ENCODE results near the gene TPSD1. TPM values are rescaled to one million over a fixed set of nuclear protein-coding genes. Genes with fewer than 3 reads are reported as not detected.

The TPSD1 gene
- total and polyA plus RNA-seq, 2 donors (not counting 3 experiments of a cell fraction or from before 2014, with no cell fraction given) = not detected

DNA sequence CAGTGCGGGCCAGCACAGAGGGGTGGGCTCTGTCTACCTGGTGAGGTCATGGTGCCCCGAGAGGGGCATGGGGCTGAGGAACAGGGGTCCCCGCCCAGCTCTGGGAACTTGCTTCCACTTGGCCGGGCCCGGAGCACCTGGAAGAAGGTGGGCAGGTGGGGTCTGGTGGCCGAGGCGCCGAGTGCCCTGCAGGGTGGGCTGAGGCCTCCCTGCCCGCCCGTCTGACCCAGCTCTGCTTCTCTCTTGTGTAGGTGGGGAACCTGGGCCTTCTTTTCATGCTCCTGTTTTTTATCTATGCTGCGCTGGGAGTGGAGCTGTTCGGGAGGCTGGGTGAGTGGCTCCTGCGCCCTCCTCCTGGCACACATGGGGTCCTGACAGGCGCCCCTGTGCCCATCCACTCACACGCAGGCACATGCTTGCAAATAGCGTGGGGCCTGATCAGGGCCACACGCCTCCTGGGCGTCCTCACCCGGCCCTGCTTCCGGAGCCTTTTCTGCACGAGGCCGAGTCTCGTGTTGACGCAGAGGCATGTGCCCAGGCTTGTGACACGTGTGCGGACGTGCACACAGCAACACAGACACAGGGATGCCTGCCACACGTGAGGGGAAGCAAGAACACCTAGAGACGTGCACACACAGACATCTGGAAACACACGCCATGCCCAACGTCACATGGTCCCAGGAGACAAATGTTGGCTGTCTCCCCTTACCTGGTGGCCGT, 39.0 kb upstream of the TPSD1 start:
- no peaks in the 10 kb centered on the region for H3K36me3 ChIP-seq (ENCODE audit: control insufficient read depth in 2 of 2, extremely low read depth in 1 of 2, insufficient read depth in 2 of 2, low read length in 2 of 2)
- CTCF ChIA-PET = no interaction called here
- H3K27me3 ChIP-seq (ENCODE audit: control insufficient read depth in 2 of 2, insufficient read depth in 2 of 2, low read length in 2 of 2) = no peaks in the 10 kb centered on the region
- H3K4me3 ChIP-seq (replicated peaks in 1 of 3; ENCODE audit: insufficient read depth in 1 of 3, low read depth in 1 of 3, low read length in 3 of 3) = no peak overlapping the region
- no peaks in the 10 kb centered on the region for H4K20me1 ChIP-seq (replicated peaks; ENCODE audit: control insufficient read depth, extremely low read depth, insufficient read depth, low read length)
- no peak for TF ChIP-seq POLR2A (IDR thresholded peaks at IDR 0.05; ENCODE audit: low read depth, low read length)
- no peak for TF ChIP-seq POLR2AphosphoS5 (IDR thresholded peaks at IDR 0.05; ENCODE audit: insufficient read depth, low read depth, low read length)
- TF ChIP-seq MYC (IDR thresholded peaks at IDR 0.05; ENCODE audit: low read depth, low read length) = no peak
- TF ChIP-seq JUN (IDR thresholded peaks at IDR 0.05; ENCODE audit: borderline replicate concordance, insufficient read depth, insufficient read length, low read depth) = no peak
- no peak for TF ChIP-seq FOS (IDR thresholded peaks at IDR 0.05; ENCODE audit: borderline replicate concordance, insufficient read depth, low read length)
- TF ChIP-seq, protein P1, sequence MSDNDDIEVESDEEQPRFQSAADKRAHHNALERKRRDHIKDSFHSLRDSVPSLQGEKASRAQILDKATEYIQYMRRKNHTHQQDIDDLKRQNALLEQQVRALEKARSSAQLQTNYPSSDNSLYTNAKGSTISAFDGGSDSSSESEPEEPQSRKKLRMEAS (IDR thresholded peaks at IDR 0.05; ENCODE audit: insufficient read depth, insufficient read length) = no peak
- TF ChIP-seq, protein P2, sequence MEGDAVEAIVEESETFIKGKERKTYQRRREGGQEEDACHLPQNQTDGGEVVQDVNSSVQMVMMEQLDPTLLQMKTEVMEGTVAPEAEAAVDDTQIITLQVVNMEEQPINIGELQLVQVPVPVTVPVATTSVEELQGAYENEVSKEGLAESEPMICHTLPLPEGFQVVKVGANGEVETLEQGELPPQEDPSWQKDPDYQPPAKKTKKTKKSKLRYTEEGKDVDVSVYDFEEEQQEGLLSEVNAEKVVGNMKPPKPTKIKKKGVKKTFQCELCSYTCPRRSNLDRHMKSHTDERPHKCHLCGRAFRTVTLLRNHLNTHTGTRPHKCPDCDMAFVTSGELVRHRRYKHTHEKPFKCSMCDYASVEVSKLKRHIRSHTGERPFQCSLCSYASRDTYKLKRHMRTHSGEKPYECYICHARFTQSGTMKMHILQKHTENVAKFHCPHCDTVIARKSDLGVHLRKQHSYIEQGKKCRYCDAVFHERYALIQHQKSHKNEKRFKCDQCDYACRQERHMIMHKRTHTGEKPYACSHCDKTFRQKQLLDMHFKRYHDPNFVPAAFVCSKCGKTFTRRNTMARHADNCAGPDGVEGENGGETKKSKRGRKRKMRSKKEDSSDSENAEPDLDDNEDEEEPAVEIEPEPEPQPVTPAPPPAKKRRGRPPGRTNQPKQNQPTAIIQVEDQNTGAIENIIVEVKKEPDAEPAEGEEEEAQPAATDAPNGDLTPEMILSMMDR (IDR thresholded peaks at IDR 0.05; ENCODE audit: extremely low read depth in 1 of 2, insufficient read depth in 1 of 2, low read depth in 1 of 2, low read length in 2 of 2) = no peak
- TF ChIP-seq EZH2 (IDR thresholded peaks at IDR 0.05; ENCODE audit: borderline replicate concordance, low read depth, low read length, severe bottlenecking) = no peak
- TF ChIP-seq GATA2 (IDR thresholded peaks at IDR 0.05; ENCODE audit: insufficient read depth, insufficient read length, low read depth, low read length) = no peak
- H3K9me3 ChIP-seq (replicated peaks; ENCODE audit: control insufficient read depth, insufficient read depth, low read length) = no peaks in the 10 kb centered on the region
- H3K9ac ChIP-seq (replicated peaks; ENCODE audit: extremely low read depth, insufficient read depth, low read length) = no peak overlapping the region
- POLR2A ChIA-PET = no interaction called here
- no peak for DNase-seq (ENCODE audit: low read depth, low spot score)
- dilution Hi-C loops (cut with MboI; ENCODE audit: extremely low pct_ligation_motif_present, low sequenced_read_pairs) = no loop called here
- no peak overlapping the region for H3K4me2 ChIP-seq (ENCODE audit: insufficient read depth, low read length)
- no peak overlapping the region for H3K27ac ChIP-seq (ENCODE audit: insufficient read depth, low read depth, low read length)
- H3K9me1 ChIP-seq (replicated peaks; ENCODE audit: control insufficient read depth, extremely low read depth, insufficient read depth, low read length) = no peaks in the 10 kb centered on the region
- no peak for FAIRE-seq
- intact Hi-C loops (cut with micrococcal nuclease) = loop anchor here (2.0 kb wide), 1 partner anchor 42 kb away; no protein-coding TSS in a partner anchor
- no peaks in the 10 kb centered on the region for H3K4me1 ChIP-seq (ENCODE audit: control insufficient read depth, extremely low read depth, insufficient read depth, low read length)
- H2AFZ ChIP-seq (ENCODE audit: low read depth, low read length) = no peak overlapping the region
- no TSS peak for BruUV-seq (replicated peaks)
- no peaks in the 10 kb centered on the region for H3K79me2 ChIP-seq (ENCODE audit: control insufficient read depth, insufficient read depth, low read length)

All from endothelial cell of umbilical vein (primary cell).